Natural killer cell (primary cell): ENCODE measurements around the gene SLC35A5. TPM values are rescaled to one million over a fixed set of nuclear protein-coding genes. Genes with fewer than 3 reads are reported as not detected.

ENCODE experiments used
- ATAC-seq, 3 donors: fragments of 150-1000 bp in 2 of 3; fragments of 200-7000 bp in 1 of 3; cut with Tn5 transposase; 1 replicate in 1 of 3; 2 replicates in 2 of 3; pipeline ENCODE4 v1.10.0; 2021; ENCODE audit warnings: mild to moderate bottlenecking in 2 of 3, moderate library complexity in 2 of 3
- DNase-seq, 2 donors: peaks; one replicate each; pipeline versions ENCODE4 v3.0.0 to v3.0.0-alpha.2; 2013 to 2021; ENCODE audit warnings: mixed read lengths in 1 of 2
- H3K27ac ChIP-seq: one replicate; pipeline ENCODE4 v1.5.1; 2013; ENCODE audit warnings: mild to moderate bottlenecking, low read length
- H3K27me3 ChIP-seq: one replicate; pipeline ENCODE4 v1.6.1; 2013; ENCODE audit warnings: low read length; ENCODE audit not compliant: control insufficient read depth, insufficient read depth
- H3K36me3 ChIP-seq: one replicate; pipeline ENCODE4 v1.6.1; 2013; ENCODE audit warnings: low read length; ENCODE audit not compliant: control insufficient read depth, insufficient read depth
- H3K4me1 ChIP-seq: one replicate; pipeline ENCODE4 v1.6.1; 2013; ENCODE audit warnings: low read length; ENCODE audit not compliant: control insufficient read depth, insufficient read depth
- H3K4me3 ChIP-seq: one replicate; pipeline ENCODE4 v1.5.1; 2013; ENCODE audit warnings: low read length
- H3K9me3 ChIP-seq: one replicate; pipeline ENCODE4 v1.6.1; 2013; ENCODE audit warnings: low read length; ENCODE audit not compliant: control insufficient read depth, insufficient read depth
- H3K27ac Mint-ChIP-seq, 2 donors: one replicate each; pipeline ENCODE4 v1.8.0; 2022; ENCODE audit warnings: mild to moderate bottlenecking in 2 of 2, mixed read lengths in 2 of 2, moderate library complexity in 1 of 2
- H3K27me3 Mint-ChIP-seq, 2 donors: one replicate each; pipeline ENCODE4 v1.8.0; 2022; ENCODE audit warnings: low read depth in 2 of 2, mixed read lengths in 2 of 2
- H3K36me3 Mint-ChIP-seq: one replicate; pipeline ENCODE4 v1.8.0; 2022; ENCODE audit warnings: mixed read lengths
- H3K4me1 Mint-ChIP-seq, 2 donors: one replicate each; pipeline ENCODE4 v1.8.0; 2022; ENCODE audit warnings: mixed read lengths in 2 of 2
- H3K4me3 Mint-ChIP-seq: one replicate; pipeline ENCODE4 v1.8.0; 2022; ENCODE audit warnings: mild to moderate bottlenecking, moderate library complexity, mixed read lengths
- H3K9me3 Mint-ChIP-seq, 2 donors: one replicate each; pipeline ENCODE4 v1.8.0; 2022; ENCODE audit warnings: mixed read lengths in 2 of 2
- WGBS: methylation state at CpG from one replicate; pipeline ENCODE4 v1.1.7; 2013; ENCODE audit warnings: missing lambda C conversion rate; ENCODE audit not compliant: insufficient coverage; 5-methylcytosine and 5-hydroxymethylcytosine counted together
- intact Hi-C: fragments of 100-400 bp; cut with micrococcal nuclease; formaldehyde crosslinking; loops from one replicate; pipeline ENCODE4 v1.14.2; 2022
- total RNA-seq, 4 donors: library from RNA; stranded (reverse); fragments of 120-200 nt in 1 of 4; gene quantifications; one replicate each; pipeline versions ENCODE4 v1.2.3 to v1.2.4, GENCODE V29; 2013 to 2022
- TF ChIP-seq, protein P1 (sequence below): fragments of 200-600 bp; IDR thresholded peaks from one replicate; pipeline ENCODE4 v1.8.0; 2022; ENCODE audit warnings: antibody characterized with exemption

Gene SLC35A5
- total RNA-seq, 3 donors from 2014 or later (not counting 1 experiment from before 2014, with no cell fraction given): 10.5 to 17.4 (median 11.2) TPM

GRCh38 chr3:112579697-112580096, 17.9 kb downstream of the SLC35A5 start:
- peak overlapping the region; percentile 3 for H3K27ac ChIP-seq
- DNase-seq (no peak), ATAC-seq (no peak)
- Mint-ChIP-seq H3K27me3 (no peaks in the 10 kb centered on the region), H3K36me3 (no peaks in the 10 kb centered on the region), H3K9me3 (no peaks in the 10 kb centered on the region), H3K4me1 (no peaks in the 10 kb centered on the region), H3K4me3 (no peak overlapping the region), H3K27ac (no peak overlapping the region)
- no peak overlapping the region for H3K4me3 ChIP-seq
- H3K36me3 ChIP-seq: peaks cover 49% of the 10 kb centered on the region
- TF ChIP-seq, protein P1, sequence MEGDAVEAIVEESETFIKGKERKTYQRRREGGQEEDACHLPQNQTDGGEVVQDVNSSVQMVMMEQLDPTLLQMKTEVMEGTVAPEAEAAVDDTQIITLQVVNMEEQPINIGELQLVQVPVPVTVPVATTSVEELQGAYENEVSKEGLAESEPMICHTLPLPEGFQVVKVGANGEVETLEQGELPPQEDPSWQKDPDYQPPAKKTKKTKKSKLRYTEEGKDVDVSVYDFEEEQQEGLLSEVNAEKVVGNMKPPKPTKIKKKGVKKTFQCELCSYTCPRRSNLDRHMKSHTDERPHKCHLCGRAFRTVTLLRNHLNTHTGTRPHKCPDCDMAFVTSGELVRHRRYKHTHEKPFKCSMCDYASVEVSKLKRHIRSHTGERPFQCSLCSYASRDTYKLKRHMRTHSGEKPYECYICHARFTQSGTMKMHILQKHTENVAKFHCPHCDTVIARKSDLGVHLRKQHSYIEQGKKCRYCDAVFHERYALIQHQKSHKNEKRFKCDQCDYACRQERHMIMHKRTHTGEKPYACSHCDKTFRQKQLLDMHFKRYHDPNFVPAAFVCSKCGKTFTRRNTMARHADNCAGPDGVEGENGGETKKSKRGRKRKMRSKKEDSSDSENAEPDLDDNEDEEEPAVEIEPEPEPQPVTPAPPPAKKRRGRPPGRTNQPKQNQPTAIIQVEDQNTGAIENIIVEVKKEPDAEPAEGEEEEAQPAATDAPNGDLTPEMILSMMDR: no peak
- WGBS: 100% methylated on average over 3 of the region's 3 CpGs
- intact Hi-C loops: no loop called here
- H3K9me3 ChIP-seq: no peaks in the 10 kb centered on the region
- no peaks in the 10 kb centered on the region for H3K4me1 ChIP-seq
- no peaks in the 10 kb centered on the region for H3K27me3 ChIP-seq

- Histone ChIP-seq H3K27ac (no peak overlapping the region), H3K27me3 (no peaks in the 10 kb centered on the region), H3K4me3 (no peak overlapping the region), H3K9me3 (no peaks in the 10 kb centered on the region), H3K4me1 (no peaks in the 10 kb centered on the region), H3K36me3 (peaks cover 53% of the 10 kb centered on the region)
- Mint-ChIP-seq H3K27me3 (no peaks in the 10 kb centered on the region), H3K36me3 (peaks cover 23% of the 10 kb centered on the region), H3K9me3 (no peaks in the 10 kb centered on the region), H3K27ac (no peak overlapping the region), H3K4me1 (no peaks in the 10 kb centered on the region), H3K4me3 (no peak overlapping the region)
- TF ChIP-seq, protein P1: peak; percentile 54
- DNase-seq (peak in 1 of 2 donors; percentile 61), ATAC-seq (no peak)
- intact Hi-C loops: no loop called here
- WGBS: 80% methylated on average over 2 of the region's 2 CpGs
These were observed 20.5 kb downstream of the SLC35A5 start for GRCh38 chr3:112582244-112582874.

DNA sequence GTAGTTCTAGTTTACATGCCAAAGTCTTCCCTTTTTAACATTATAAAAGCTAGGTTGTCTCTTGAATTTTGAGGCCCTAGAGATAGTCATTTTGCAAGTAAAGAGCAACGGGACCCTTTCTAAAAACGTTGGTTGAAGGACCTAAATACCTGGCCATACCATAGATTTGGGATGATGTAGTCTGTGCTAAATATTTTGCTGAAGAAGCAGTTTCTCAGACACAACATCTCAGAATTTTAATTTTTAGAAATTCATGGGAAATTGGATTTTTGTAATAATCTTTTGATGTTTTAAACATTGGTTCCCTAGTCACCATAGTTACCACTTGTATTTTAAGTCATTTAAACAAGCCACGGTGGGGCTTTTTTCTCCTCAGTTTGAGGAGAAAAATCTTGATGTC, 21.3 kb downstream of the SLC35A5 start:
- no peak overlapping the region for H3K27ac ChIP-seq
- H3K27me3 ChIP-seq: no peaks in the 10 kb centered on the region
- Mint-ChIP-seq H3K36me3 (peaks cover 30% of the 10 kb centered on the region), H3K4me3 (no peak overlapping the region), H3K27me3 (no peaks in the 10 kb centered on the region), H3K4me1 (no peaks in the 10 kb centered on the region), H3K27ac (no peak overlapping the region), H3K9me3 (no peaks in the 10 kb centered on the region)
- H3K9me3 ChIP-seq: no peaks in the 10 kb centered on the region
- TF ChIP-seq, protein P1: no peak
- H3K36me3 ChIP-seq: peaks cover 54% of the 10 kb centered on the region
- no peak overlapping the region for H3K4me3 ChIP-seq
- DNase-seq: no peak
- intact Hi-C loops: no loop called here
- 73% methylated on average over 2 of the region's 3 CpGs for WGBS
- no peak for ATAC-seq
- no peaks in the 10 kb centered on the region for H3K4me1 ChIP-seq

DNA sequence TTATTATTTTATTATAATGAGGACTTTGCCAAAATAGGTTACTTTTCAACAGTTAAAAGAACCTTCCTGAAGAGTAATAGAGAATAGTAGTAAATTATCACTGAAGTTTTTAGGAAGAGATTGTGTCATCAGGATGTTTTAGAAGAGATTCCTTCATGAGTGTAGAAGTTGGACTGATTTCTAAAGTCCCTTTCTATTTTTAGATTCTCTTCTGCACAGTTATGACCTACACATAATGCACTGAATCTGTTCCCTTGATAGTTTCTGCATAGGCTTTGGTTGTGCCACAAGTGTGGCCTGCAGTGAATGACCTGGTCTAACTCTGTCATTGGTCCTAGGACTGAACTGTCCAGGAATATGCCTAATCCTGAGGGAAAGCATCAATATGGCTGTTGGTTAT, 23.9 kb downstream of the SLC35A5 start:
- Mint-ChIP-seq H3K36me3 (peaks cover 33% of the 10 kb centered on the region), H3K27ac (no peak overlapping the region), H3K9me3 (no peaks in the 10 kb centered on the region), H3K4me3 (no peak overlapping the region), H3K4me1 (peaks cover 0 to 4% of the 10 kb centered on the region in 2 donors), H3K27me3 (no peaks in the 10 kb centered on the region)
- ATAC-seq: no peak
- Histone ChIP-seq H3K27me3 (no peaks in the 10 kb centered on the region), H3K4me1 (no peaks in the 10 kb centered on the region), H3K36me3 (peaks cover 55% of the 10 kb centered on the region), H3K27ac (no peak overlapping the region), H3K9me3 (no peaks in the 10 kb centered on the region), H3K4me3 (no peak overlapping the region)
- DNase-seq: no peak
- TF ChIP-seq, protein P1: no peak
- intact Hi-C loops: no loop called here
